HS-27A (cell line): ENCODE results near the gene MRPL48.

ENCODE experiments used
- DNase-seq: peaks from one replicate; pipeline ENCODE4 v3.0.0-alpha.2; 2012; ENCODE audit warnings: low read depth, missing footprints

MRPL48 gene

DNA sequence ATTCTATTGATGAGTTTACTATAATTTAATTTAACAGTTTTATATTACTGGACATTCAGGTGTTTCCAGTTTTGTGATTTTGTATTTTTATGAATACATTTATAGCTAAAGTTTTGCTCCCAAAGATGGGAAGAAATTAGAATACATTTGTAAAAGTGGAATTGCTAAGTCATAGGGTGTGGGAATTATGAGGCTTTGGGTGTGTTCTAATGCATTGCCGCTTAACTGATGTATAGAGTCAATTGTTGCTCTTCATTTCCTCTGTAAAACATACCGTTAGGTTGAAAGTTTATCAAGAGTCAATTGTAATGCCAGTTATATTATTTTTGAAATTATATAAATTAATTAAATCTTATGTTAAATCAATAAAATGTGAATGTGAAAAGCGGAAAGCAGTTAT lies 105.4 kb downstream of the MRPL48 start:
- DNase-seq = no peak

DNA sequence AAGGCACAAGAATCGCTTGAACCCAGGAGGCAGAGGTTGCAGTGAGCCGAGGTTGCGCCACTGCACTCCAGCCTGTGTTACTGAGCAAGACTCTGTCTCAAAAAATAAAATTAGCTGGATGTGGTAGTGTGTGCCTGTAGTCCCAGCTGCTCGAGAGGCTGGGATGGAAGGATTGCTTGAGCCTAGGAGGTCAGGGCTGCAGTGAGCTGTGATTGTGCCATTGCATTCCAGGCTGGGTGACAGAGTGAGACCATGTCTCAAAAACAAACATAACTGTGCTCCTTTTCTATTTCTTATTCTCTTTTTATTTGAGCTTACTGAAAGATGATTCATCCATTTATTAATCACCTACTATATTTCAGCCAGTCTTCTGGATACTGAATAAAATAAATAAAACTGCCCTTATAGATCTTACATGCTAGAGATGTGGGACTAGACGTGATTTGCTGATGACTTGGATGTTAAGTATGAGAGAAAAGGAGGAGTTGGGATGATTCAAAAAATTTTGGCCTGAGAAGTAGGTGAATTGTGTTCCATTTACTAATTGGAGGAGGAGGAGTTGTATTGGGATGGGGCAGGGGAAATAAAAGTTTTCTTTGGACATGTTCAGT lies 107.2 kb downstream of the MRPL48 start:
- DNase-seq = no peak

DNA sequence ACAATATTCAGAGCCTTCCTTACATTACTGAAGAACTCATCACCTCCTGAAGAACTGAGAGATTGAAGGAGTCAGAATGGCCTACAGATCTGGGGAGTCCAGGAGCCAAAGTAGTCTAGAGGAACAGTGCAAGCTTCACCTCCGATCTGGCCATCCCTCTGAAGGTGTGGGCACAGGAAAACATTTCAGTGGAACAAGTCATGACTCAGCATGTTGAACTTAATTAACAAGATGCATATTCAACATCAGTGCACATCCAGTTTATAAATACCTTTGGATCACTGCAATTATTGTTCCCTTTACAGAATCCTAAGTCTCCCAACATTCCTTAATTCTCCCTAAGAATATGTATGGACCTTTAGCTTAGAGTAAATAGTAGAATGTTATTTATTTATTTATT lies 114.6 kb downstream of the MRPL48 start:
- DNase-seq = no peak

DNA sequence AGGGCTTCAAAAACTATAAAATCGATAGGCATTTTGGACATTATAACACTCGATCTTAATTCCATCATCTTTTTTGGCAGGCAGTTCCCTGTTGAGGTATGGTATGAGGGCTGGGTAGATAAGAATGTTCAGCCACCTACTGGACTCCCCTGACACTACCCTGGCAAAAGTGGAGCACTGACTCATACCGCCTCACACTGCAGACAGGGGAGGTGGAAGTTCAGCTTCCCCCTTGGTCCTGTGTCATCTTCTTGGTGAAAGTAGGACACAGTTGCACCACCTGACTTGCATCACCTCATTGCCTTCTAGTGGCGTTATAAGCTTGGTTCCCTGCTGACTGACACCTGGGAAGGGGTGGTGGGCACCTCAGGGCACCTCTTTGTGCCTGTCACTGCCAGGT lies 119.5 kb downstream of the MRPL48 start:
- DNase-seq = no peak

DNA sequence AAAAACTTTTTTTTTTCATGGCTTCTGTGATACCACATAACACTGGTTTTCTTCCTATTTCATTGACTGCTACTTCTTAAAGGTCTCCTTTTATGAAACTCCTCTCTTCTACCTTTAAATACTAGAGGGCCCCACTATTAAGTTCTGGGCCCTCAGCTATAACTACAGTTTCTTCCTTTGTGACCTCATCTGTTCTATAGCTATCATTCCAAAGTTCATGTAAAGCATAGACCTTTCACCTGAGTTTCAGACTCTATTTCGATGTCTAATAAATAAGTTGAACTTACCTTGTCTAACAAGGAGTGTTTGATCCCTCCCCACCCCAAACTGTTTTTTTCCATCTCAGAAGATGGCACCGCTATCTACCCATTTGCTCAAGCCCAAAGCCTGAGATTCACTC lies 124.4 kb downstream of the MRPL48 start:
- DNase-seq = no peak

DNA sequence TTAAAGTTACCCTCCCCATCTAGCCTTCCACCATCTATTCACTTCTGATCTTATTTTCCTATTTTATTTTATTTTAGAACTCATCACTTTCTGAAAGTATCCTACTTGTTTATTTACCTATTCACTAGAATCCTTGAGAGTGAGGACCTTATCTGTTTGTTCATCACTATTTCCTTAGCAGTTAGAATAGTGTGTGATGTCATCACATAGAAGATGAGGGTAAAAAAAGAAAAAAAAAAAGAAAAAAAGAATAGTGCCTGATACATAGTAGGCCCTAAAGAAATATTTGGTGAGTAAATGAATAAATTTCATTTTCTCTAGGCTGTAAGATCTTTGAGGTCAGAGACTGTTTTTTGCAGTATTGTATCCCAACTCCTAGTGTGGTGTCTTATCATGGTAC lies 125.8 kb downstream of the MRPL48 start:
- DNase-seq = no peak

DNA sequence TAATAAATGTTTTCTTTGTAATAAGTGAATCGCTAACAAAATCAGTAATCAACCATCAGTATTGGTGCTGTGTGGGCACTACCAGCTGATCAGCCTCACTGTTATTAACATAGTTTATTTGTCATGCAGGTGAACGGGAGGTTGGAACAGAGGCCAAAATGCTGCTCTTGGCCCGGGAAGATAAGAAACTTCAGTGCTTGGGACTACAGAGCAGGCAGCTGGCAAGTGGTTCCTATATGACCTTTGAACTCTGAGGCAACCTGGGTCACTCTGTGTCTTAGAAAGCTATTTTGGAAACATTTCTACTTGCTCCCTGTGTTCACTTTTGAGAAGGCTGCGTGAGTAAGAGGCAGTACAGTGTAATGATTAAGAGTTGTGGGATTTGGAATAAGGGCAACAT lies 126.6 kb downstream of the MRPL48 start:
- DNase-seq = no peak
